ENCODE measurements around the gene FAM107A.

FAM107A gene

DNA sequence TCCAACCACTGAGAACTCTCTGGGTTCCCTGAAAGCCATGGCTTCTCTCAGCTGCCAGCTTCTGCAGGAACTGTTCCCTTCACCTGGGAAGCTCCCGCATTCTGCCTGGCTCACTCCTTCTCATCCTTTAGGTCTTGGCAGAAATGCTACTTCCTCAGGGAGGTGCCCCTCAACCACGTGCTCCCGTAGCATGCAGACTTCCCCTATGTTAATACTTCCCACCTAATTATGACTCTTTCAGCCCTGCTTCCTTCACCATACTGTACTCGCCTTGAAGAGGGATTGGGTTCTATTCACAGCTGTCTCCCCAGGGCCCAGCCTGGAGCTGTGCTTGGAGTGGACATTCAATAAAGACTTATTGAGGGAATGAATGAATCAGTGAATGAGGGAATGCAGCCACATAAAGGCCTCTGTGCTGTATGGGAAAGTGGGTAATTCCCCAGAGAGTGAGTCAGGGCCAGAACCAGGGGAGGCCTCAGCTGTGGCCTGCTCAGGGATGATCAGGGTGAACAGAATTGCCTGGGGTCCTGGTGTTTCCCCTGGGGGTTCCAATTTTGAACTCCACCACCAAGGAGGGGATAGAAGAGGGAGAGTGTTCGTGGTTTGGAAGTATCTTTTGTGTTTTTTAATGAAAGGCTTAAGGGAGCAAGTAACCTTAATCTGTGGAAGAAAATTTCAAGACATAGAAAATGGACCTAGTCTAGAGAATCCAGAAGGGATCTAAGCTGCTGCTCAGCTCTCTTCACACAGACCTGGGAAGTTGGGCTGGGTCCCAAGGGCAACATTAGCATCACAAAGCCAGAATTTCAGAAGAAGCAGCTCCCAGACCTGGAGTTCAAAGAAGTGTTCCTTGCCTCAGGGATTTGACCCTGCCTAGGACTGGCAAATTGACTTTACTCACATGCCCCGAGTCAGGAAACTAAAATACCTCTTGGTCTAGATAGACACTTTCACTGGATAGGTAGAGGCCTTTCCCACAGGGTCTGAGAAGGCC lies 14.6 kb upstream of the FAM107A start:
- DNase-seq, result no peak

DNA sequence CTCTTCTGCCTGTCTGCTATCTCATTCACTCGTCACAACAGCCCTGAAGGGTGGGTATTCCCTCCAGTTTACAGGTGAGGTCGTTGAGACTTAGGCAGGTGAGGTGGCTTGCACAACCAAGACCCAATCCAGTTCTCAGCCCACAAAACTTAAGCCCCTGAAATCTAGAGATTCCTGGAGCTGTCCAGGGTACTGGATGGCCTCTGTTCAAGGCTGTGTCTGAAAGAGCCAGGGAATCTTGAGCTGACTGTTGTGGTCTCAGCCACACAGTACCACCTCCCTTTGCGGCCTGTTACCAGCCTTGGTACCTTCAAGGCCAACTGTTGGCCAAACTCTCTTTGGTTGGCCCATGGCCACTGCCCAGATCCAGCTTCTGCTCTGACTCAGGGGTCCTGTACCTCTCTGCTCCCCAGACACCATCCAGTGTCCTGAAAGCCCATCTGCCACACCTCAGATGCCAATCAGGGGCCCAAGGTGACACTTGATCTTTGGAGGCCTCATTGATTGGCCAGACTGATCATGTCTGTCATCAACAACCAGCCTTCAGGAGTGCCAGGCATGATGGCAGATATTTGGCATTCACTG lies 10.9 kb upstream of the FAM107A start:
- no peak for DNase-seq

DNA sequence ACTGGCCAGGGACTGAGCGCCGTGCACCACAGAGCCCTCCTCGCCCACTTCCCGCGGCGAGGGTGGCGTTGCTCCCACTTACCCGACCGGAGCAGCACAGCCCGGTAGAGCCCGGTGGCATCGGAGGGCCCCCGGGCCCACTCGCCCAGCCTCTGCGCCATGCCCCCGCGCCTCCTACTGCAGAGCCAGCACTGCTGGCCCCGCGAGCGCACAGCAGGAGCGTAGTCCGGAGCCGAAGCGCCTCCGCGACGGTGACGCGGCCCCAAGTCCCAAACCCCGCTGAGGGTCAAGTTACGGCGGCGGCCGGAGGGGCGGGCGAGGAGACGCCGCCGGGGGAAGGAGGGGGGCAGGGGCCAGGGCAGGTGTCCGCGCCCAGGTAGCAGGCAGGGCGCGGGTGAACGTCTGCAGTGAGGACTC lies 9.6 kb upstream of the FAM107A start:
- DNase-seq, result no peak

DNA sequence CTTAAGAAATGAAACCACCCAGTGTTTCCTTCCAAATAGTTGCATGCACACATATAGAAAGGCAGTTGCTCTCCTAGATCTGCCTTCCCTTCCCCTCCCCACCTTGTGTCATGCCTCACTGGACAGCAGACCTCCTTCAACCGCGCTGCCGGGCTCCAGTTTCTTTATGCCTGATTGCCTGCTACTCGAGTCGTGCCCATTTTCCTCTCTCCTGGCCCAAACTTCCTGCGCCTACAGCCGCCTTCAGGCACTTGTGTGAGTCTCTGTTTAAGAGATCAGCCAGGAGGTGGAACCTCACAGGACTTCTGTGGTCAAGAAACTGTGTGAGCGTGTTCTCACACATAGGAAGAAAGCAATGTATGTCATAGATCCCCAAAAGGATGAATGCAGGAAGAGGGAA lies 8.8 kb upstream of the FAM107A start:
- no peak for DNase-seq

DNA sequence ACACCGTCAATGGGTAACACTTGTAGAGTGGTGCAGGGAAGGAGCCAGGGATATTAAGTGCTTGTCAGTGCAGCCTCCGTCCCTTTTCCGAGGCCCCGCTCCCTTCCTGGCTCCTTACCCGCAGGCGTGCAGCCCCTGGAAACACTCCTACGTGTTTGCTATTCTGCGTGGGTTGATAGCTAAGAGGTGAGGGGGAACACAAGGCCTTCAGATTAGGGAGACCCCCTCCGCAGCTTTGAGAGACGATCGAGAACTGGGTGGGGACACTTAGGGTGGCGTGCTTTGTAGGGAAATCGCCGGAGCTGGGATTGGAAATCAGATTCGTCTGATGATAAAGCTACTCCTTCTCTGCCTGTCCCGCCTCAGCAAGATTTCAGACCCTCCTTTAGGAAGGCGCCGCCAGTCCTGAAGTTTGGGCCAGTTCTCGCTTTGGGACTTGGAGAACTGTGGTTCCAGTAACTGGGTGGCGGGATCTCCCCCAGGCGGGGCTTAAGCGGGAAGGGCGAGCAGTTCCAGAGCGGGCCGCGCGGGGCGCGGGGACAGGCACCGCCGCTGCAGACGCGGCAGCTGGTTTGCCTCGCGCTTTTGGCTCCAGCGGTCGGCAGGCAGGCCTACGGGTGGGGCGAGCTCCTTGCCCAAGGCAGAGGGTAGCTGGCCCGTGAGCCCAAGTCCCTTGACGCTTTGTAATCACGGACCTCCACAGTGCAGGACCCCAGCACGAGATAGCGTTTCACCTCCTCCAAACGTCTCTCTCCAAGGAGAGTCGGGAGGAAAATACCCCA lies 8.0 kb upstream of the FAM107A start:
- peak in 2 of 4 experiments; percentile 5 to 8 for DNase-seq

DNA sequence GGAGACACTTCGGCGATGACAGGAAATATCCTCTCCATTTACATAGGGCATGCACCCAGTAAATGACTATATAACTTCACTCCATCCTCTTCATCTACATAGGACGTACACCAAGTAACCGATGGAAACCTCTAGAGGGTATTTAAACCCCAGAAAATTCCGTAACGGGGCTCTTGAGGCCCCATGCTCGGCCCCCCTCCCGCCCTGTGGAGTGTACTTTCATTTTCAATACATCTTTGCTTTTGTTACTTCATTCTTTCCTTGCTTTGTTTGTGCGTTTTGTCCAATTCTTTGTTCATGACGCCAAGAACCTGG lies 7.5 kb upstream of the FAM107A start:
- no peak for DNase-seq

DNA sequence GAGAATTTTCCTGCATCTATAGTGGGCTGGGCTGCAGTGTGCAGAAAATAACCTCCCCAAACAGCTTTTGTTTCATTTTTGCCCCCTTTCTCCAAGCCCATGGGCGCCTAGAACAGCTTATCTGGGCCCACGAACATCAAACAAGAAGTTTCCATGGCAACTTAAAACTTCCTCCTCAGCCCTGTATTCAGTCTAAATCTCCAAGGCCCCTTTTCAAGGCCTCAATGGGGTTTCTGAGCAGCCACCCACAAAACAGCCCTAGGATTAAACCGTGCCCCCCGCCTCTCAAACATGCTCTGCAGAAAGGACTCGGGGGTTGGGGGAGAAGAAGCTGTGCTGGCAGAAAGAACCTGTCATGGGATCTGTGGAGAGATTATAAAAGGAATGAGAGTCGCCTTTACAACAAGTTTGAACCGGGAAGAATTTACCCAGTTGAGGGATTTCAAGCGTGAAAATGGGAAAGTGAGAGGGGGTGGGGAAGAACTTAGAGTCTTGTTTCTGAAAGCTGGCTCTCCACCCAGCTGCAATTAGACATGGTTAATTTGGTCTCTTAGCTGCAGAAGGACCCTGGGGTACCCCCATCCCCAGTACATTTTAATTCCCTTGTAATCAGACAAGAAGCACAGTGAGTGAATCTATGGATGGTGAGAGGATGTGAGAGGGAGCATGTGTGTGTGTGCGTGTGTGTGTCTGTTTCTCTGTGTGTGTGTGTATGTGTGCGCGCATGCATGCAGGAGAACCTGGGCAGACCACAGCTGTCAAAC lies 4.3 kb upstream of the FAM107A start:
- no peak for DNase-seq

DNA sequence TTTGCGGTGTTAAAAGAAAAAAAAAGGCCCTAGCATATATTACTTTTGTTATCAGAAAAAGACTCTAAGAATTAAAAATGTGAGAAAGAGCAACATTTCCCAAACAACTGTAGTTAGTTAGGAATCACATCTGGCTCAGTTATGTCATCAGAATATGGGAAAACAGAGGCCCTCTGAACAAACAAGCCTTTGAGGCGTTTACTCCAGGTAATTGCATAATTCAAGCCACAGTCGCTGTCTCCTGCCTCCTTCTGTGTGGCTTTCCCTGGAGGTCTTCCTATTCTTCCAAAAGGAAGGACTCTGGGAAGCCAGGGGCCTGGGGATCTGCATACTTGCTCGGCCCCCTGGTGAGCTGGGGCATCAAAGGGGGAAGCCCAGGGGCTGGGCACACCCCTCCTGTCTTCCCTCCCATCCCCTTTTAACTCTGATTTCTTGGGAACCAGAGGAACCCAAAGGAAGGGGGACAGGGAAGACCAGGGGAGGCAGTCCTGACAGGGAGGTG lies 3.7 kb upstream of the FAM107A start:
- DNase-seq, result no peak

DNA sequence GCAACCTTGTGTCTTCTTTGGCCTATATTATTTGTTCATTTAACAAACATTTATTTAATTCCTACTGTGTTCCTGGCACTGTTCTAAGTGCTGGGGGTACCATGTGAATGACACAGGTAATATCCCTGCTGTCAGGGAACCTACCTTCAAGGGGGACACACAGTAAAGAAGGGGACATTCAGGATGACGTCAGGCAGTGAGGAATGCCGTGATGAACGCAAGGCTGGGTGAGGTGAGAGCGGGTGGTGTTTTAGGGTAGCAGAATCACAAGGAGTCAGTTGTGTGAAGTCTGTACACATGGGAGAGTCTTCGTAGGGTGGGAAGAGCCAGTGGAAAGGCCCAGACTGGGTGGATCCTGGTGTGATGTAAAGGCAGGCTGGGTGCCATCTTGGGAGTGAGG lies 1.7 kb upstream of the FAM107A start:
- DNase-seq, result no peak

DNA sequence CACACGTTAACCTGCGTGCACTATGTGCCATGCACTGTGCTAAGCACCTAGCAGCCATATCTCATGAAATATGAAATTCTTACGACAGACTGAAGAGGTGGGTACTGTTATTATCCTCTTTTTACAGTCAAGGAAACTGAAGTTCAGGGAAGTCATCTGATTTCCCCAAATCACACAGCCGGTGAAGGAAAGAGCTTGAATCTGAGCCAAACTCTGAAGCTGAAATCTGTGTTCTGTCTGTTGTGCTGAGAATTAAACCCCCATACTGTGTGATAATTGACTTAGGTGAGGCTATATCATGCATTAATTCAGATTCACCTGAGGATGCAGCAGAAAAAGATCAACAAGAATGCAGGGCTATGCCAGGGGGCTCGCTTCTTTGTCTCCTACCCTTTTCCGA lies 475 bp downstream of the FAM107A start:
- no peak for DNase-seq

DNA sequence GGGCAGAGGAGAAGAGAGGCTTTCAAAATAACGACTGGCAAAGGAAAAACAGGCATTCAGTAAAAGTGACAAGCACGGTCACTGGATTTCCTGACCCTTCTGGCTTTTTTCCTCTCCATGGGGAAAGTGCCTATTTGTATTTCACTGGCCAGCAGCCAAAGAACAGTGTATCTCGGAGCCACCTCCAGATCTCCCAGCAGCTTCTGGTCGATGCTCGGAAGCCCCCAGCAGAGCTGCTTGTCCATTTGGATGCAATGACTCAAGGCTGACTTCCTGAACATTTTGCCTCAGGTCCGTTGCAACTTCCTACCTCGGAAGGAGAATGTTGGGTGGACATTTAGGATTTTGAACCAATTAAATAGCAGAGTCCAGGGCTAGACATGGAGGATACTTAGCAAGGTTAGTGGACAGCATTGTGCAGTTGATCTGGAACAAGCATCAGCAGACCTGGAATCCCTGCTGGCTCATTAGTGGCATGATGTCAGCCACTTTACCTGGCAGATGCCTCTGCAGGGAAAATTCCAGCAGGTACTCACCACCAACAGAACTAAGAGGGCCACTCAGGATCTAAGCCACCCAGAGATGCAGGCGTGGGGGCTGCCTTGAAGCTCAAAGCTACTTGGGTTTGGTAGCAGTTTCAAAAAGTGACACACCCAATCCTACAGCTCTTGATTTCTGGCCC lies 1.1 kb downstream of the FAM107A start:
- no peak for DNase-seq

DNA sequence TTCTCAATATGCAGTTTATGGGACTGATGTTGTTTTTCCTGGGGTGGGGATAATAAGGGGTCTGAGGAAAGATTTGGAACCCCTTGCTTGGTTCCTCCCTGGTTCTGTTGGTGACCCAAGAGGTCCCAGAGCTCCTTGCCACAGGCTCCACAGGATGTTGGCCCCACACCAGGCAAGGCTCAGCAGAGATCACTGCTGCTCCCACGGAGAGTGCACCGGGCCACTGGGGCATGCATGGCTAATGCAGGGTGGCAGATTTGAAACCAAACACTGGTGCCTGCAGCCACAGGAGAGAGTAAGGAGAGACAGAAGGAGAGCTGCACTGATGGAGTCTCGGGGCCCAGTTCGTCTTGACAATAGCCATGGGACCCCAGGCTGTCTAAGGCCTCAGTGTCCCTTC lies 2.5 kb downstream of the FAM107A start:
- DNase-seq, result no peak

DNA sequence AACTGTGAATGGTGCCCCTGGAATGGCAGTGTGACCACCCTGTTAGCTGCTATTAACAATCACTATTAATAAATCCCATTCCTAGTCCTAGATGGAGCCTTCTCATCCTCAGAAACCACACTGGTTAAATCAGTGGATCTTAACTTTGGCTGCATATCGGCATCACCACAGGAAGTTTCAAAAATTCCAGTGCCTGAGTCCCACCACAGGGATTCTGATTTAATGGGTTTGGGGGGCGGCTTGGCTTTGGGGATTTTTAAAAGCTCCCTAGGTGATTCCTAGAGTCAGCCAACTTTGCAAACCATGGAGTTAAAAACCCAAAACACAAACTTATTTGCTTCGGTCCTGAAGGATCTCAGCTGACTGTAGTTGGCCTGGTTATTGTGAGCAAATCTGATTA lies 3.1 kb downstream of the FAM107A start:
- DNase-seq, result no peak

DNA sequence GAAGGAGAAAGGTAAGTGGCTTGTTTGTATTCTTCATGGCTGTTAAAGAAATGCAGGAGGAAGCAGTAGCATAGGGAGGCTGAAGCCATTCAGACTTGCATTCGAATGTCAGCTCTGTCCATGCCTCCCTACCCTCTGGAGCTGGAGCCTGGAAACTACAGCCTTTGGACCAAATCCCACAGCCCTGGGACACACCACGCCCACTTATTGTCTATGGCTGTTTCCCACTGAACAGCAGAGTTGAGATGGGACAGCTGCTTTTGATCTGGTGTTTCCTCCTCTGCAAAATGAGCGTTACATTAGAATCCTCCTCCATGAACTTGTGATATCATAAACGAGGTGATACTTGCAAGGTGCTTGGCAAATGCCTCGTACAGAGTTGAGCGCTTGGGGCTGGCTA lies 3.6 kb downstream of the FAM107A start:
- no peak for DNase-seq

DNA sequence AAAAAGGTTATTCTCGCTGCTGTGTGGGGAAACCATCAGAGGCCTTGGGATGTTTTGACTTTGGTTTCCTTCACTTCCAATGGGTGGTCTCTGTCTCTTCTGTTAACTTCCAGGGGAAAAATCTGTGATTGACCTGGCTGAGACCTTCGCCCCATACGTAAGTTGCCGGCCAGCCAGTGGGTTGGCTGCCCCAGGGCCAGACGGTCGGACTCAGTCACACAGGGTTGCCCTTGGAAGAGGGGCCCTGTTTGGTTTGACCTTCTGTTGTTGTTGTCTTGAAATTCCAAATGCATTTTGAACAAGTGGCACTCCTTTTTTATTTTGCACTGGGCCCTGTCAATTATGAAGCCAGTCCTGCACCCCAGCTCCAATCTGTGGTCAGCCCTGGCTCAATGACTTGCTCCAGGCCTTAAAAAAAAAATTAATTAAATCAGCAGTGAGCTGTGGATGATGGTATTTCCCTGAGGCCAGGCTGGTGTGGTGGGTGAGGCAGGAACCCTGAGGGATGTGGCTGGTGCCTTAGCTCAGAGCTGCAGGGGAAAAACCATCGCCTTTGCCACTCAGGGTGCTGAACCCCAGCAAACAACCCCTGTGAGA lies 4.5 kb downstream of the FAM107A start:
- DNase-seq, result no peak

DNA sequence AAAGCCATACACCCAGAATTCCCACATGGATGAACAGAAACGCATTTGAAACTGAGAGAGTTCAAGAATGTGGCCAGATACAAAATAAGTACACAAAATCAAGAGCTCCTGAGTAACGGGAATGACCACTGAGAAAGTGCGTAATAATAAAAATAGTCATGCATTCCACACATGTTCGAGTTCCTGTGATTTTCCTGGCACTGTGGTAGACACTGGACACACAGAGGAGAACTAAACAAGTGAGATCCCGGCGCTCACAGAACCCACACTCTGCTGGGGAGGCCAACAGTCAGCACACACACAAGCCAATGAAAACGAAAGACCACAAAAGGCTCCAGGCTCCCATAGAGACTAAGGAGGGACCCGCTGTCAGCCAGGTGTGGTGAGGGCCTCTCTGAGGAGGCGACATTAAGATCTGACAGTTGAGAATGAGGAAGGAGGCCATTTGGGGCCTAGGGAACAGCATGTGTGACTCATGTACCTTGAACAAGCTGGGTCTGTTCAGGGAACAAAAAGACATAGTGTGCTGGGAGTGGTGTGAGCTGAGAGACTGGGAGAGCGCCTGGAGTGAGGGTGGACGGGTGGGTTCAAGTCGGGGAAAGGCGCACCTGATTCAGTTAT lies 5.1 kb downstream of the FAM107A start:
- no peak for DNase-seq

DNA sequence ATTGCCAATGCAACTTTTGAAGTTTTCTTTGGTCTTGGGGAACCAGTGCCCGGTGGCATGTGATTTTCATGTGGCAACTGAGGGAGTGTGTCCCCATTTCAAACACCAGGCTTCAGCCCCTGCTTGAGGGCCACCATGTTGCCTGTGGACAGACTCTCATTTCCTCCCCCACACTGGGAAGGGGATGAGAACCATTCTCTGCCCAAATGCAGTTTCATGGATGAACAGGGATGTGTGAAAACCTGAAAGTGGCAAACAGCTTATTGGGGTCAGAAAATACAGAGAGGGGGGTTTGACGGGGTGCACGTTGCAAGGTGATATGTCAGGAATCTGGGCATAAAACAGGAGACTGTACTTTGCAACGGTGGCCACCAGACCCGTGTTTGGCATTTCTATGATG lies 6.3 kb downstream of the FAM107A start:
- DNase-seq, result no peak

DNA sequence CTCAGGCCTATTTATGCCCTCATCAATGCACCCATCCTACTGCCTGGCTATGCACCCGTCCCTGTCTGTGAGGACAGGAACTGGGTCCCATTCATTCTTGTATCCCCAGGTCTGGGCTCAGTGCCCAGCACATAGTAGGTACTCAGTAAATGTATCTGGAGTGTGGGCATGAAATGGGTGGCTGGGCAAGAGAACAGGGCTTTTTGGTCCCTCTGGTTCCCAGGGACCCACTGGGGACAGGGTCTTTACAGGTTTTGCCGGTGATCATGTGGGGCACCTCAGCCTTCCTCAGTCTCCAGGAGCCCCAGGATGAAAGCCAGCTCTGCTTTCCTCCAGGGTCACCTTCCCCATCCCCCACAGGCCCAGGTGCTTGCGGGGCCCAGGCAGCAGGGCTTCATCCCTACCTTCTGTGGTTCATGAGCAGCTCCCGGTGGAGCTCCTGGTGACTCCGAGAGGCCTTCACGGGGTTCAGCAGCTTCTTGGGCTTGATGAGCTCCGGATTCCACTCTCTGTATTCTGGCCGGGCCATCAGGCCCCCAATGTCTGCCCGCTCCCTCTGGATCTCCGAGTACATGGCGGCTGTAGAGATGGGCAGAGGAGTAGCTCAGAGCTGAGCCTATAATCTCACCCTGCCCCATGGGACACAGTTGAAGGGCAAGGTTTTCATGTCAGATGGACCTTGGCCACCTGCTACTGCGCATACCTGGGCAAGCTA lies 7.7 kb downstream of the FAM107A start:
- no peak for DNase-seq

DNA sequence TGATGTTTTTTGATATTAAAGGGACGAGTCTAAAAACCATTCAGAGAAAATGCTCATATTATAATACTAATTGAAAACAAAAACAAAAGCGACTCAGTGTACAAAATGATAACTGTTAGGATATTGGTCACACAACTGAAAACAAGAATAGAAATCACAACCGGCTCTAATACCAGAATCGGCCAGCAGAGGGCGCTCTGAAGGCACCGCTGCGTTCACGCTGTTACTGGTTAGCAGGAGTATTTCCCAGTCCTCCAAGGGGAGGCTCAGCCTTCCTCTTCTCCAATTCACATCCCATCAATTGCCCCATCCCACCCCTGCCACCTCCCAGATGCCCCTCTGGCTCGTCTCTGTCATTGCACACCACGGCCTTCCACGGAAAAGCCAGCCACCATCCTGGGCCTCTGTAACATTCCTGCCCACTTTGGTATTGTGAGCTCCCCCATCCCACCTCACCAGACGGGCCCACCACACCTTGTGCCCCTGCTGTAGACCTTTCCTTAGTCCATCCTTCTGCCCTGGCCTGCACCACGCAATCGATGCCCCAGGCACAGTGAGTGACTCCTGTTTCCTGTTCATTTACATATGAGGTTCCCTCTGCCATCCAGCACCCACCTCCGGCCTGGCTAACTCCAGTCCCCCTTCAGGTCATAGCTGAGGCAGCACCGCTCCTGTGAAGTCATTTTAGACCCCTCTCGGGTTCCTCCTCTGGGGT lies 8.5 kb downstream of the FAM107A start:
- peak; percentile 21 to 69 (median 51) for DNase-seq

DNA sequence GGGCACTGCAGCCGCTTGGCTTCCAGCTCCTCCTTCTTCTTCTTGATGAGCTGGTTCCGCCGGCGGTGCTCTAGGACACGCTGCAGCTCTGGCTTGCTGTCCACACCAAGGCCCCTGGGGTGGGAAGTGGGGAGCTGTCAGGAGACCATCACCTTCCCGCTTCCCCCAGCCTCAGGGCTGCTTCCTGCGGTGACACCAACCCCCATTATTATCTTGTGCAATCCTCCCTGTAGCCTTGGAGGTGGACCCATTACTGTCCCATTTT lies 10.0 kb downstream of the FAM107A start:
- DNase-seq, result no peak

All from activated CD4-positive, CD25-positive, alpha-beta regulatory T cell (primary cell).